GM23338 (cell line): ENCODE results near the gene DCAF5. TPM values are rescaled to one million over a fixed set of nuclear protein-coding genes. Genes with fewer than 3 reads are reported as not detected.

Source experiments
- ATAC-seq: fragments of 200-7000 bp; cut with Tn5 transposase; 3 replicates; pipeline ENCODE4 v1.9.1; 2020
- DNase-seq: peaks from one replicate; pipeline ENCODE4 v3.0.0-alpha.2; 2015; ENCODE audit warnings: low spot score
- H2AFZ ChIP-seq: fragments of 200-600 bp; sonication (generic); 2 replicates; pipeline ENCODE4 v1.8.0; 2016; ENCODE audit warnings: antibody characterized with exemption, mild to moderate bottlenecking, moderate library complexity
- H3F3A ChIP-seq: fragments of 200-600 bp; sonication (generic); replicated peaks from 2 replicates; pipeline ENCODE4 v1.8.0; 2017; ENCODE audit warnings: antibody characterized with exemption, mixed run types, low read depth
- H3K27ac ChIP-seq: fragments of 200-600 bp; sonication (generic); 2 replicates; pipeline ENCODE4 v1.6.1; 2016; ENCODE audit warnings: low read depth
- H3K27me3 ChIP-seq: fragments of 200-600 bp; sonication (generic); 2 replicates; pipeline ENCODE4 v1.8.0; 2016; ENCODE audit warnings: mild to moderate bottlenecking, mixed run types, moderate library complexity; ENCODE audit not compliant: insufficient read depth
- H3K36me3 ChIP-seq: fragments of 200-600 bp; sonication (generic); 2 replicates; pipeline ENCODE4 v1.8.0; 2016; ENCODE audit warnings: mild to moderate bottlenecking; ENCODE audit not compliant: insufficient read depth
- H3K4me1 ChIP-seq: fragments of 200-600 bp; sonication (generic); 2 replicates; pipeline ENCODE4 v1.8.0; 2016; ENCODE audit warnings: mild to moderate bottlenecking, moderate library complexity; ENCODE audit not compliant: insufficient read depth
- H3K4me2 ChIP-seq: fragments of 200-600 bp; sonication (generic); 2 replicates; pipeline ENCODE4 v1.7.1; 2017; ENCODE audit warnings: mixed run types
- H3K4me3 ChIP-seq: fragments of 200-600 bp; sonication (generic); 2 replicates; pipeline ENCODE4 v1.6.1; 2016; ENCODE audit warnings: mixed run types
- H3K79me2 ChIP-seq: fragments of 200-600 bp; sonication (generic); replicated peaks from 2 replicates; pipeline ENCODE4 v1.8.0; 2017; ENCODE audit warnings: mild to moderate bottlenecking; ENCODE audit not compliant: insufficient read depth
- H3K9me2 ChIP-seq: fragments of 200-600 bp; sonication (generic); 2 replicates; pipeline ENCODE4 v1.8.0; 2017; ENCODE audit not compliant: insufficient read depth
- H4K20me1 ChIP-seq: fragments of 200-600 bp; sonication (generic); replicated peaks from 2 replicates; pipeline ENCODE4 v1.8.0; 2017; ENCODE audit warnings: mild to moderate bottlenecking; ENCODE audit not compliant: insufficient read depth
- H3K27ac Mint-ChIP-seq: 2 replicates; pipeline ENCODE4 v1.8.0; 2020; ENCODE audit warnings: inconsistent platforms, mild to moderate bottlenecking, moderate library complexity, mixed read lengths
- H3K27me3 Mint-ChIP-seq: 3 replicates; pipeline ENCODE4 v1.8.0; 2022; ENCODE audit warnings: low read depth, mild to moderate bottlenecking, moderate library complexity, mixed read lengths, inconsistent platforms; ENCODE audit not compliant: insufficient read depth, poor library complexity
- H3K36me3 Mint-ChIP-seq: 3 replicates; pipeline ENCODE4 v1.8.0; 2021; ENCODE audit warnings: low read depth, mild to moderate bottlenecking, inconsistent platforms, moderate library complexity, mixed read lengths
- H3K4me1 Mint-ChIP-seq: 3 replicates; pipeline ENCODE4 v1.8.0; 2020; ENCODE audit warnings: mild to moderate bottlenecking, inconsistent platforms, mixed read lengths
- H3K4me3 Mint-ChIP-seq: 3 replicates; pipeline ENCODE4 v1.8.0; 2021; ENCODE audit warnings: moderate library complexity, mild to moderate bottlenecking, inconsistent platforms, mixed read lengths
- H3K9me3 Mint-ChIP-seq: 3 replicates; pipeline ENCODE4 v1.8.0; 2020; ENCODE audit warnings: moderate library complexity, mild to moderate bottlenecking, inconsistent platforms, mixed read lengths
- CREB1 ChIP-seq: fragments of 250-450 bp; sonication (Bioruptor Pico); IDR thresholded peaks from 2 replicates; pipeline ENCODE4 v1.5.0; 2020; ENCODE audit warnings: low read depth, mild to moderate bottlenecking, moderate library complexity
- EZH2 ChIP-seq: fragments of 200-600 bp; sonication (generic); IDR thresholded peaks from one replicate; pipeline ENCODE4 v1.8.0; 2017; ENCODE audit warnings: antibody characterized with exemption, mild to moderate bottlenecking, low read depth; ENCODE audit not compliant: unreplicated experiment
- EZH2phosphoT487 ChIP-seq: fragments of 200-600 bp; sonication (generic); IDR thresholded peaks from one replicate; pipeline ENCODE4 v1.8.1; 2018; ENCODE audit warnings: antibody characterized with exemption; ENCODE audit not compliant: unreplicated experiment
- JUNB ChIP-seq: IDR thresholded peaks from one replicate; pipeline ENCODE4 v1.6.1; 2016; ENCODE audit warnings: antibody characterized with exemption; ENCODE audit not compliant: unreplicated experiment
- NANOG ChIP-seq: IDR thresholded peaks from 2 replicates; pipeline ENCODE4 v1.6.1; 2016; ENCODE audit warnings: antibody characterized with exemption, borderline replicate concordance
- POLR2AphosphoS5 ChIP-seq: IDR thresholded peaks from 2 replicates; pipeline ENCODE4 v1.6.1; 2016; ENCODE audit warnings: antibody characterized with exemption, low read depth
- STAT1 ChIP-seq: IDR thresholded peaks from one replicate; pipeline ENCODE4 v1.6.1; 2016; ENCODE audit warnings: antibody characterized with exemption; ENCODE audit not compliant: unreplicated experiment
- ZNF114 ChIP-seq: fragments of 250-450 bp; sonication (Bioruptor Pico); IDR thresholded peaks from 2 replicates; pipeline ENCODE4 v1.5.0; 2020; ENCODE audit warnings: mild to moderate bottlenecking, moderate library complexity
- ZNF331 ChIP-seq: fragments of 250-450 bp; sonication (Bioruptor Pico); IDR thresholded peaks from 2 replicates; pipeline ENCODE4 v1.5.0; 2020; ENCODE audit warnings: low read depth, mild to moderate bottlenecking, moderate library complexity
- ZNF462 ChIP-seq: fragments of 250-450 bp; sonication (Bioruptor Pico); IDR thresholded peaks from 2 replicates; pipeline ENCODE4 v1.5.0; 2020; ENCODE audit warnings: mild to moderate bottlenecking, moderate library complexity
- polyA plus RNA-seq: library from polyadenylated mRNA; unstranded; fragments of >200 nt; fragmentation: Nextera tagmentation; extraction: Ambion mirVana; gene quantifications from 2 replicates; pipeline ENCODE4 v1.2.1, GENCODE V29; 2016
- total RNA-seq: library from RNA; depleted of rRNA; stranded (reverse); fragments of >200 nt; shearing (Covaris generic); gene quantifications from 2 replicates; pipeline ENCODE4 v1.2.3, GENCODE V29; 2014
- TF ChIP-seq, protein P1 (sequence below): IDR thresholded peaks from 2 replicates; pipeline ENCODE4 v1.6.1; 2016; ENCODE audit warnings: antibody characterized with exemption
- TF ChIP-seq, protein P2 (sequence below): IDR thresholded peaks from one replicate; pipeline ENCODE4 v1.6.1; 2018; ENCODE audit warnings: antibody characterized with exemption; ENCODE audit not compliant: unreplicated experiment
- TF ChIP-seq, protein P3 (sequence below), 2 experiments: fragments of 200-600 bp in 1 of 2; sonication (generic) in 1 of 2; conservative IDR thresholded peaks; 2 replicates each; pipeline versions ENCODE4 v1.5.1 to v1.6.1; 2016 to 2017; ENCODE audit warnings: antibody characterized with exemption in 2 of 2, low read depth in 2 of 2, mild to moderate bottlenecking in 2 of 2, moderate library complexity in 1 of 2

The DCAF5 gene
- total and polyA plus RNA-seq, 2 experiments from 2014 or later = 14.0 to 15.2 TPM

- no peak for ATAC-seq
These were observed 18.6 kb upstream of the DCAF5 start for GRCh38 chr14:69171569-69171968.

More at GRCh38 chr14:69171569-69171968, 18.6 kb upstream of the DCAF5 start:
- Mint-ChIP-seq H3K36me3 (no peaks in the 10 kb centered on the region), H3K27ac (no peak overlapping the region), H3K4me3 (no peak overlapping the region), H3K4me1 (peaks cover 10% of the 10 kb centered on the region), H3K9me3 (no peaks in the 10 kb centered on the region), H3K27me3 (no peaks in the 10 kb centered on the region)
- peak; percentile 29 for DNase-seq
- Histone ChIP-seq H3K4me3 (no peak overlapping the region), H3K27ac (no peak overlapping the region), H3K9me2 (peaks cover 10% of the 10 kb centered on the region; the same call in 1 of the 2 replicates), H2AFZ (no peak overlapping the region), H3K27me3 (no peaks in the 10 kb centered on the region), H3F3A (no peaks in the 10 kb centered on the region), H3K79me2 (no peaks in the 10 kb centered on the region), H3K4me2 (no peak overlapping the region), H3K36me3 (no peaks in the 10 kb centered on the region), H4K20me1 (no peaks in the 10 kb centered on the region), H3K4me1 (no peaks in the 10 kb centered on the region)
- TF ChIP-seq EZH2phosphoT487 (no peak), ZNF462 (no peak), ZNF114 (CRISPR knock-in tag) (no peak), STAT1 (no peak), CREB1 (no peak), NANOG (no peak), EZH2 (no peak), POLR2AphosphoS5 (no peak), ZNF331 (CRISPR knock-in tag) (no peak), JUNB (no peak)
- TF ChIP-seq, protein P1, sequence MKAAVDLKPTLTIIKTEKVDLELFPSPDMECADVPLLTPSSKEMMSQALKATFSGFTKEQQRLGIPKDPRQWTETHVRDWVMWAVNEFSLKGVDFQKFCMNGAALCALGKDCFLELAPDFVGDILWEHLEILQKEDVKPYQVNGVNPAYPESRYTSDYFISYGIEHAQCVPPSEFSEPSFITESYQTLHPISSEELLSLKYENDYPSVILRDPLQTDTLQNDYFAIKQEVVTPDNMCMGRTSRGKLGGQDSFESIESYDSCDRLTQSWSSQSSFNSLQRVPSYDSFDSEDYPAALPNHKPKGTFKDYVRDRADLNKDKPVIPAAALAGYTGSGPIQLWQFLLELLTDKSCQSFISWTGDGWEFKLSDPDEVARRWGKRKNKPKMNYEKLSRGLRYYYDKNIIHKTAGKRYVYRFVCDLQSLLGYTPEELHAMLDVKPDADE = no peak
- TF ChIP-seq, protein P2, sequence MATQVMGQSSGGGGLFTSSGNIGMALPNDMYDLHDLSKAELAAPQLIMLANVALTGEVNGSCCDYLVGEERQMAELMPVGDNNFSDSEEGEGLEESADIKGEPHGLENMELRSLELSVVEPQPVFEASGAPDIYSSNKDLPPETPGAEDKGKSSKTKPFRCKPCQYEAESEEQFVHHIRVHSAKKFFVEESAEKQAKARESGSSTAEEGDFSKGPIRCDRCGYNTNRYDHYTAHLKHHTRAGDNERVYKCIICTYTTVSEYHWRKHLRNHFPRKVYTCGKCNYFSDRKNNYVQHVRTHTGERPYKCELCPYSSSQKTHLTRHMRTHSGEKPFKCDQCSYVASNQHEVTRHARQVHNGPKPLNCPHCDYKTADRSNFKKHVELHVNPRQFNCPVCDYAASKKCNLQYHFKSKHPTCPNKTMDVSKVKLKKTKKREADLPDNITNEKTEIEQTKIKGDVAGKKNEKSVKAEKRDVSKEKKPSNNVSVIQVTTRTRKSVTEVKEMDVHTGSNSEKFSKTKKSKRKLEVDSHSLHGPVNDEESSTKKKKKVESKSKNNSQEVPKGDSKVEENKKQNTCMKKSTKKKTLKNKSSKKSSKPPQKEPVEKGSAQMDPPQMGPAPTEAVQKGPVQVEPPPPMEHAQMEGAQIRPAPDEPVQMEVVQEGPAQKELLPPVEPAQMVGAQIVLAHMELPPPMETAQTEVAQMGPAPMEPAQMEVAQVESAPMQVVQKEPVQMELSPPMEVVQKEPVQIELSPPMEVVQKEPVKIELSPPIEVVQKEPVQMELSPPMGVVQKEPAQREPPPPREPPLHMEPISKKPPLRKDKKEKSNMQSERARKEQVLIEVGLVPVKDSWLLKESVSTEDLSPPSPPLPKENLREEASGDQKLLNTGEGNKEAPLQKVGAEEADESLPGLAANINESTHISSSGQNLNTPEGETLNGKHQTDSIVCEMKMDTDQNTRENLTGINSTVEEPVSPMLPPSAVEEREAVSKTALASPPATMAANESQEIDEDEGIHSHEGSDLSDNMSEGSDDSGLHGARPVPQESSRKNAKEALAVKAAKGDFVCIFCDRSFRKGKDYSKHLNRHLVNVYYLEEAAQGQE = no peak
- TF ChIP-seq, protein P3, sequence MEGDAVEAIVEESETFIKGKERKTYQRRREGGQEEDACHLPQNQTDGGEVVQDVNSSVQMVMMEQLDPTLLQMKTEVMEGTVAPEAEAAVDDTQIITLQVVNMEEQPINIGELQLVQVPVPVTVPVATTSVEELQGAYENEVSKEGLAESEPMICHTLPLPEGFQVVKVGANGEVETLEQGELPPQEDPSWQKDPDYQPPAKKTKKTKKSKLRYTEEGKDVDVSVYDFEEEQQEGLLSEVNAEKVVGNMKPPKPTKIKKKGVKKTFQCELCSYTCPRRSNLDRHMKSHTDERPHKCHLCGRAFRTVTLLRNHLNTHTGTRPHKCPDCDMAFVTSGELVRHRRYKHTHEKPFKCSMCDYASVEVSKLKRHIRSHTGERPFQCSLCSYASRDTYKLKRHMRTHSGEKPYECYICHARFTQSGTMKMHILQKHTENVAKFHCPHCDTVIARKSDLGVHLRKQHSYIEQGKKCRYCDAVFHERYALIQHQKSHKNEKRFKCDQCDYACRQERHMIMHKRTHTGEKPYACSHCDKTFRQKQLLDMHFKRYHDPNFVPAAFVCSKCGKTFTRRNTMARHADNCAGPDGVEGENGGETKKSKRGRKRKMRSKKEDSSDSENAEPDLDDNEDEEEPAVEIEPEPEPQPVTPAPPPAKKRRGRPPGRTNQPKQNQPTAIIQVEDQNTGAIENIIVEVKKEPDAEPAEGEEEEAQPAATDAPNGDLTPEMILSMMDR (conservative IDR thresholded peaks at IDR 0.05; ENCODE audit: low read depth in 2 of 2) = no peak
